PC-9 (cell line): ENCODE measurements around the gene GABRB1.

Experiments used
- EZH2 ChIP-seq: fragments of 200-600 bp; sonication (generic); IDR thresholded peaks from 2 replicates; pipeline ENCODE4 v1.8.0; 2017; ENCODE audit warnings: antibody characterized with exemption, low read depth
- TF ChIP-seq, protein P1 (sequence below): fragments of 200-600 bp; sonication (generic); conservative IDR thresholded peaks from 2 replicates; pipeline ENCODE4 v1.6.1; 2017; ENCODE audit warnings: mixed run types, antibody characterized with exemption, mild to moderate bottlenecking, moderate library complexity

DNA sequence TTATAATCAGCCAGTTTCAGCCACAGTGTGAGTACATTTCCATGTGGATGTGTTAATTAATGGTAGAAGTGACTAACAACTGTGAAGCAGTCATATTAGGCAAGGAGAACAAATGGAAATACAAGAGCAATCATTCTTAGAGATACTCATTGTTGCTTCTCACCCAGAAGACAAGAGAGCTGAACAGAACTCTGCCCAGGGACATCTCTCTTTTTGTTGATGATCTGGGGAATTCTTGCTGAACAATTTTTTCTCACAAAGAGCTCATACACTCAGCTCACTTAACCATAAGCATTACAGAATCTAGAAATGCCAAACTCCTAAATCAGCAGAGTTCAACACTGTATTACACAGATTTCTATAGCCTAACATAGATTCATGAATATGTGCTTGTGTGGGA is 282.0 kb downstream of the GABRB1 start:
- no peak for TF ChIP-seq EZH2
- TF ChIP-seq, protein P1, sequence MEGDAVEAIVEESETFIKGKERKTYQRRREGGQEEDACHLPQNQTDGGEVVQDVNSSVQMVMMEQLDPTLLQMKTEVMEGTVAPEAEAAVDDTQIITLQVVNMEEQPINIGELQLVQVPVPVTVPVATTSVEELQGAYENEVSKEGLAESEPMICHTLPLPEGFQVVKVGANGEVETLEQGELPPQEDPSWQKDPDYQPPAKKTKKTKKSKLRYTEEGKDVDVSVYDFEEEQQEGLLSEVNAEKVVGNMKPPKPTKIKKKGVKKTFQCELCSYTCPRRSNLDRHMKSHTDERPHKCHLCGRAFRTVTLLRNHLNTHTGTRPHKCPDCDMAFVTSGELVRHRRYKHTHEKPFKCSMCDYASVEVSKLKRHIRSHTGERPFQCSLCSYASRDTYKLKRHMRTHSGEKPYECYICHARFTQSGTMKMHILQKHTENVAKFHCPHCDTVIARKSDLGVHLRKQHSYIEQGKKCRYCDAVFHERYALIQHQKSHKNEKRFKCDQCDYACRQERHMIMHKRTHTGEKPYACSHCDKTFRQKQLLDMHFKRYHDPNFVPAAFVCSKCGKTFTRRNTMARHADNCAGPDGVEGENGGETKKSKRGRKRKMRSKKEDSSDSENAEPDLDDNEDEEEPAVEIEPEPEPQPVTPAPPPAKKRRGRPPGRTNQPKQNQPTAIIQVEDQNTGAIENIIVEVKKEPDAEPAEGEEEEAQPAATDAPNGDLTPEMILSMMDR, result no peak
